Endothelial cell of umbilical vein (primary cell): Measurements from ENCODE around the gene ATXN1.

Experiments
- CTCF ChIP-seq, 2 donors: IDR thresholded peaks; 1 replicate in 1 of 2; 2 replicates in 1 of 2; pipeline ENCODE4 v1.5.1; 2011; ENCODE audit warnings: low read length in 2 of 2, mild to moderate bottlenecking in 2 of 2, moderate library complexity in 2 of 2, control low read depth in 1 of 2, inconsistent platforms in 1 of 2, low read depth in 1 of 2; ENCODE audit not compliant: insufficient read depth in 1 of 2; ENCODE audit errors: extremely low read depth in 1 of 2
- EZH2 ChIP-seq: IDR thresholded peaks from 2 replicates; pipeline ENCODE4 v1.6.1; 2012; ENCODE audit warnings: borderline replicate concordance, low read depth, mild to moderate bottlenecking, moderate library complexity, low read length, inconsistent platforms; ENCODE audit not compliant: severe bottlenecking
- FOS ChIP-seq: IDR thresholded peaks from 2 replicates; pipeline ENCODE4 v1.6.1; 2011; ENCODE audit warnings: mild to moderate bottlenecking, low read length, moderate library complexity, borderline replicate concordance; ENCODE audit not compliant: insufficient read depth
- JUN ChIP-seq: IDR thresholded peaks from 2 replicates; pipeline ENCODE4 v1.6.1; 2011; ENCODE audit warnings: borderline replicate concordance, low read depth; ENCODE audit not compliant: insufficient read length, insufficient read depth
- MAX ChIP-seq: IDR thresholded peaks from 2 replicates; pipeline ENCODE4 v1.6.1; 2011; ENCODE audit not compliant: insufficient read depth, insufficient read length
- MYC ChIP-seq: IDR thresholded peaks from one replicate; pipeline ENCODE4 v1.6.1; 2011; ENCODE audit warnings: mild to moderate bottlenecking, low read depth, low read length
- POLR2A ChIP-seq: IDR thresholded peaks from 2 replicates; pipeline ENCODE4 v1.6.1; 2012; ENCODE audit warnings: low read depth, mild to moderate bottlenecking, control low read depth, low read length
- POLR2AphosphoS5 ChIP-seq: IDR thresholded peaks from 2 replicates; pipeline ENCODE4 v1.6.1; 2012; ENCODE audit warnings: low read depth, mild to moderate bottlenecking, control low read depth, low read length, moderate library complexity; ENCODE audit not compliant: insufficient read depth

GRCh38 chr6:16689788-16690607 is 71.3 kb downstream of the ATXN1 start:
- no peak for TF ChIP-seq POLR2A
- no peak for TF ChIP-seq JUN
- no peak for TF ChIP-seq CTCF (IDR thresholded peaks at IDR 0.05; ENCODE audit: extremely low read depth in 1 of 2, insufficient read depth in 1 of 2, low read depth in 1 of 2, low read length in 2 of 2)
- TF ChIP-seq POLR2AphosphoS5 = no peak
- TF ChIP-seq FOS = no peak
- TF ChIP-seq EZH2 = no peak
- no peak for TF ChIP-seq MAX
- no peak for TF ChIP-seq MYC
